PC-9 (cell line): ENCODE data around the gene BRI3.

Source experiments
- CTCF ChIP-seq: fragments of 200-600 bp; sonication (generic); conservative IDR thresholded peaks from 2 replicates; pipeline ENCODE4 v1.6.1; 2017; ENCODE audit warnings: mixed run types, antibody characterized with exemption, mild to moderate bottlenecking, moderate library complexity
- EZH2 ChIP-seq: fragments of 200-600 bp; sonication (generic); IDR thresholded peaks from 2 replicates; pipeline ENCODE4 v1.8.0; 2017; ENCODE audit warnings: antibody characterized with exemption, low read depth

- no peak for TF ChIP-seq CTCF
- no peak for TF ChIP-seq EZH2
Measured at GRCh38 chr7:98329791-98330373, 48.4 kb downstream of the BRI3 start.
